Measurements from ENCODE around the gene ST6GAL1.

- TF ChIP-seq CTCF (conservative IDR thresholded peaks at IDR 0.05; ENCODE audit: low read depth in 2 of 2) (no peak), JUNB (IDR thresholded peaks at IDR 0.05; ENCODE audit: unreplicated experiment) (no peak), REST (IDR thresholded peaks at IDR 0.05; ENCODE audit: unreplicated experiment) (no peak), EZH2 (IDR thresholded peaks at IDR 0.05; ENCODE audit: low read depth, unreplicated experiment) (no peak), POLR2AphosphoS5 (IDR thresholded peaks at IDR 0.05; ENCODE audit: low read depth) (no peak)
Measured at GRCh38 chr3:186920301-186920700, 10.0 kb upstream of the ST6GAL1 start.
